ENCODE data around the gene SORBS2.
"Not testable (repeated sequence)": the region's sequence is repeated elsewhere in the genome, so short reads cannot be mapped to it uniquely, and the experiment has no call there.

The SORBS2 gene

GRCh38 chr4:185708348-185708747 is 103.6 kb downstream of the SORBS2 start:
- H3K27ac ChIP-seq, result no peak overlapping the region
- H3K9ac ChIP-seq, result no peak overlapping the region
- no peaks in the 10 kb centered on the region for H3K36me3 ChIP-seq (ENCODE audit: control insufficient read depth, insufficient read depth, low read length)
- H3K4me1 ChIP-seq, result no peaks in the 10 kb centered on the region
- H3K9me3 ChIP-seq (ENCODE audit: control insufficient read depth, low read length), result no peaks in the 10 kb centered on the region
- no peak overlapping the region for H2AFZ ChIP-seq
- H3K27me3 ChIP-seq (ENCODE audit: control insufficient read depth, insufficient read depth, low read length), result no peaks in the 10 kb centered on the region
- H3K79me2 ChIP-seq, result no peaks in the 10 kb centered on the region
- H3K4me2 ChIP-seq (ENCODE audit: low read length), result no peak overlapping the region
- no peak for TF ChIP-seq CTCF (IDR thresholded peaks at IDR 0.05)
- H3K4me3 ChIP-seq (ENCODE audit: low read depth, low read length), result no peak overlapping the region

GRCh38 chr4:185707622-185708021 is 104.4 kb downstream of the SORBS2 start:
- H3K4me1 ChIP-seq; H3K4me2 ChIP-seq (ENCODE audit: low read length); H3K27ac ChIP-seq; H3K27me3 ChIP-seq (ENCODE audit: control insufficient read depth, insufficient read depth, low read length); H3K4me3 ChIP-seq (ENCODE audit: low read depth, low read length); H3K9me3 ChIP-seq (ENCODE audit: control insufficient read depth, low read length); H3K9ac ChIP-seq; H3K36me3 ChIP-seq (ENCODE audit: control insufficient read depth, insufficient read depth, low read length); H2AFZ ChIP-seq; H3K79me2 ChIP-seq: not testable (repeated sequence)

- H3K4me1 ChIP-seq, result no peaks in the 10 kb centered on the region
- H3K27ac ChIP-seq, result no peak overlapping the region
- no peak overlapping the region for H3K9ac ChIP-seq
- TF ChIP-seq CTCF (IDR thresholded peaks at IDR 0.05), result no peak
- H3K27me3 ChIP-seq (ENCODE audit: control insufficient read depth, insufficient read depth, low read length), result no peaks in the 10 kb centered on the region
- H2AFZ ChIP-seq, result no peak overlapping the region
- no peaks in the 10 kb centered on the region for H3K79me2 ChIP-seq
- no peaks in the 10 kb centered on the region for H3K36me3 ChIP-seq (ENCODE audit: control insufficient read depth, insufficient read depth, low read length)
- no peak overlapping the region for H3K4me3 ChIP-seq (ENCODE audit: low read depth, low read length)
- no peak overlapping the region for H3K4me2 ChIP-seq (ENCODE audit: low read length)
- no peaks in the 10 kb centered on the region for H3K9me3 ChIP-seq (ENCODE audit: control insufficient read depth, low read length)
These were observed 109.8 kb downstream of the SORBS2 start for GRCh38 chr4:185702147-185702663.

- no peaks in the 10 kb centered on the region for H3K27me3 ChIP-seq (ENCODE audit: control insufficient read depth, insufficient read depth, low read length)
- no peaks in the 10 kb centered on the region for H3K36me3 ChIP-seq (ENCODE audit: control insufficient read depth, insufficient read depth, low read length)
- no peak overlapping the region for H3K4me3 ChIP-seq (ENCODE audit: low read depth, low read length)
- no peak for TF ChIP-seq CTCF (IDR thresholded peaks at IDR 0.05)
- H3K4me1 ChIP-seq, result no peaks in the 10 kb centered on the region
- no peak overlapping the region for H3K9ac ChIP-seq
- no peak overlapping the region for H3K27ac ChIP-seq
- no peak overlapping the region for H3K4me2 ChIP-seq (ENCODE audit: low read length)
- H3K9me3 ChIP-seq (ENCODE audit: control insufficient read depth, low read length), result no peaks in the 10 kb centered on the region
- no peaks in the 10 kb centered on the region for H3K79me2 ChIP-seq
- no peak overlapping the region for H2AFZ ChIP-seq
These were observed 111.4 kb downstream of the SORBS2 start for GRCh38 chr4:185700630-185701029.

GRCh38 chr4:185700048-185700447 is 111.9 kb downstream of the SORBS2 start:
- Histone ChIP-seq H3K4me1 (no peaks in the 10 kb centered on the region), H3K4me3 (ENCODE audit: low read depth, low read length) (no peak overlapping the region), H3K4me2 (ENCODE audit: low read length) (no peak overlapping the region), H3K27me3 (ENCODE audit: control insufficient read depth, insufficient read depth, low read length) (no peaks in the 10 kb centered on the region), H3K9me3 (ENCODE audit: control insufficient read depth, low read length) (no peaks in the 10 kb centered on the region), H3K27ac (no peak overlapping the region), H3K79me2 (no peaks in the 10 kb centered on the region), H2AFZ (no peak overlapping the region), H3K36me3 (ENCODE audit: control insufficient read depth, insufficient read depth, low read length) (no peaks in the 10 kb centered on the region), H3K9ac (no peak overlapping the region)
- no peak for TF ChIP-seq CTCF (IDR thresholded peaks at IDR 0.05)
